Activated T-cell treated with anti-CD3 and anti-CD28 coated beads, Interleukin-2, amount 50 U/mL, for 4 hours (primary cell): ENCODE results near the gene KLF7. TPM values are rescaled to one million over a fixed set of nuclear protein-coding genes. Genes with fewer than 3 reads are reported as not detected.
A peak's percentile ranks its signal among the peaks of the same experiment; 100 is the strongest.

Source experiments
- ATAC-seq, 2 donors: fragments of 200-7000 bp; cut with Tn5 transposase; one replicate each; pipeline ENCODE4 v1.10.0; 2021
- DNase-seq: peaks from one replicate; pipeline ENCODE4 v3.0.0-alpha.2; 2020
- H3K27me3 Mint-ChIP-seq: one replicate; pipeline ENCODE4 v1.8.0; 2021; ENCODE audit warnings: low read depth, mixed read lengths
- H3K36me3 Mint-ChIP-seq: one replicate; pipeline ENCODE4 v1.8.0; 2022; ENCODE audit warnings: mixed read lengths; ENCODE audit not compliant: insufficient read depth
- H3K4me1 Mint-ChIP-seq: one replicate; pipeline ENCODE4 v1.8.0; 2021; ENCODE audit warnings: low read depth, mixed read lengths
- H3K4me3 Mint-ChIP-seq: one replicate; pipeline ENCODE4 v1.8.0; 2021; ENCODE audit warnings: mild to moderate bottlenecking, moderate library complexity, mixed read lengths
- H3K9me3 Mint-ChIP-seq: one replicate; pipeline ENCODE4 v1.8.0; 2021; ENCODE audit warnings: mixed read lengths
- total RNA-seq, 3 donors: library from RNA; stranded (reverse); gene quantifications; one replicate each; pipeline ENCODE4 v1.2.1, GENCODE V29; 2021

The KLF7 gene
- total RNA-seq, 3 donors from 2014 or later = 5.9 to 14.3 (median 13.4) TPM

GRCh38 chr2:207113414-207113813 lies 52.3 kb downstream of the KLF7 start:
- no peak for DNase-seq
- no peaks in the 10 kb centered on the region for H3K9me3 Mint-ChIP-seq
- H3K4me1 Mint-ChIP-seq = peaks cover 20% of the 10 kb centered on the region
- H3K4me3 Mint-ChIP-seq = no peak overlapping the region
- H3K36me3 Mint-ChIP-seq = peaks cover 10% of the 10 kb centered on the region
- ATAC-seq = no peak
- no peaks in the 10 kb centered on the region for H3K27me3 Mint-ChIP-seq

- Mint-ChIP-seq H3K4me3 (no peak overlapping the region), H3K4me1 (peaks cover 23% of the 10 kb centered on the region), H3K27me3 (no peaks in the 10 kb centered on the region), H3K9me3 (no peaks in the 10 kb centered on the region), H3K36me3 (peaks cover 14% of the 10 kb centered on the region)
- DNase-seq = no peak
- no peak for ATAC-seq
Measured at GRCh38 chr2:207112785-207113184, 53.0 kb downstream of the KLF7 start.

- Mint-ChIP-seq H3K9me3 (no peaks in the 10 kb centered on the region), H3K27me3 (no peaks in the 10 kb centered on the region), H3K4me1 (peaks cover 26% of the 10 kb centered on the region), H3K4me3 (no peak overlapping the region), H3K36me3 (peaks cover 18% of the 10 kb centered on the region)
- DNase-seq (no peak), ATAC-seq (no peak)
Measured at GRCh38 chr2:207112383-207112782, 53.4 kb downstream of the KLF7 start.

GRCh38 chr2:207111757-207112156 lies 54.0 kb downstream of the KLF7 start:
- ATAC-seq = peak in 1 of 2 donors; percentile 23
- H3K4me1 Mint-ChIP-seq = peaks cover 25% of the 10 kb centered on the region
- DNase-seq = no peak
- no peaks in the 10 kb centered on the region for H3K9me3 Mint-ChIP-seq
- H3K36me3 Mint-ChIP-seq = peaks cover 23% of the 10 kb centered on the region
- no peak overlapping the region for H3K4me3 Mint-ChIP-seq
- no peaks in the 10 kb centered on the region for H3K27me3 Mint-ChIP-seq

- peaks cover 23% of the 10 kb centered on the region for H3K4me1 Mint-ChIP-seq
- H3K27me3 Mint-ChIP-seq = no peaks in the 10 kb centered on the region
- ATAC-seq (no peak), DNase-seq (no peak)
- H3K9me3 Mint-ChIP-seq = no peaks in the 10 kb centered on the region
- H3K4me3 Mint-ChIP-seq = no peak overlapping the region
- peaks cover 23% of the 10 kb centered on the region for H3K36me3 Mint-ChIP-seq
Measured at GRCh38 chr2:207110715-207111114, 55.0 kb downstream of the KLF7 start.

GRCh38 chr2:207110310-207110709 lies 55.4 kb downstream of the KLF7 start:
- no peaks in the 10 kb centered on the region for H3K9me3 Mint-ChIP-seq
- DNase-seq (no peak), ATAC-seq (no peak)
- H3K4me3 Mint-ChIP-seq = no peak overlapping the region
- H3K27me3 Mint-ChIP-seq = no peaks in the 10 kb centered on the region
- H3K36me3 Mint-ChIP-seq = peaks cover 27% of the 10 kb centered on the region
- H3K4me1 Mint-ChIP-seq = peaks cover 25% of the 10 kb centered on the region

- H3K4me1 Mint-ChIP-seq = peaks cover 25% of the 10 kb centered on the region
Measured at GRCh38 chr2:207109768-207110167, 56.0 kb downstream of the KLF7 start.

GRCh38 chr2:207108440-207108839 lies 57.3 kb downstream of the KLF7 start:
- Mint-ChIP-seq H3K27me3 (no peaks in the 10 kb centered on the region), H3K36me3 (peaks cover 27% of the 10 kb centered on the region), H3K9me3 (no peaks in the 10 kb centered on the region), H3K4me3 (no peak overlapping the region), H3K4me1 (peaks cover 25% of the 10 kb centered on the region)
- no peak for ATAC-seq
- no peak for DNase-seq

More at GRCh38 chr2:207109768-207110167, 56.0 kb downstream of the KLF7 start:
- H3K4me3 Mint-ChIP-seq = no peak overlapping the region
- ATAC-seq (no peak), DNase-seq (no peak)
- no peaks in the 10 kb centered on the region for H3K27me3 Mint-ChIP-seq
- peaks cover 27% of the 10 kb centered on the region for H3K36me3 Mint-ChIP-seq
- no peaks in the 10 kb centered on the region for H3K9me3 Mint-ChIP-seq

GRCh38 chr2:207107551-207107950 lies 58.2 kb downstream of the KLF7 start:
- Mint-ChIP-seq H3K4me3 (no peak overlapping the region), H3K9me3 (no peaks in the 10 kb centered on the region), H3K4me1 (peaks cover 22% of the 10 kb centered on the region), H3K36me3 (peaks cover 27% of the 10 kb centered on the region), H3K27me3 (no peaks in the 10 kb centered on the region)
- ATAC-seq (no peak), DNase-seq (no peak)

GRCh38 chr2:207107131-207107530 lies 58.6 kb downstream of the KLF7 start:
- Mint-ChIP-seq H3K27me3 (no peaks in the 10 kb centered on the region), H3K36me3 (peaks cover 27% of the 10 kb centered on the region), H3K9me3 (no peaks in the 10 kb centered on the region), H3K4me3 (no peak overlapping the region), H3K4me1 (peaks cover 19% of the 10 kb centered on the region)
- no peak for ATAC-seq
- no peak for DNase-seq

GRCh38 chr2:207103132-207103531 lies 62.6 kb downstream of the KLF7 start:
- ATAC-seq = no peak
- Mint-ChIP-seq H3K9me3 (no peaks in the 10 kb centered on the region), H3K36me3 (peaks cover 31% of the 10 kb centered on the region), H3K27me3 (no peaks in the 10 kb centered on the region), H3K4me1 (peaks cover 20% of the 10 kb centered on the region), H3K4me3 (no peak overlapping the region)
- DNase-seq = no peak

- Mint-ChIP-seq H3K9me3 (no peaks in the 10 kb centered on the region), H3K4me1 (peaks cover 14% of the 10 kb centered on the region), H3K36me3 (peaks cover 21% of the 10 kb centered on the region)
Measured at GRCh38 chr2:207101984-207102383, 63.8 kb downstream of the KLF7 start.

GRCh38 chr2:207097278-207097677 lies 68.5 kb downstream of the KLF7 start:
- H3K4me1 Mint-ChIP-seq = peaks cover 14% of the 10 kb centered on the region
- no peak overlapping the region for H3K4me3 Mint-ChIP-seq
- DNase-seq (no peak), ATAC-seq (no peak)
- peaks cover 14% of the 10 kb centered on the region for H3K36me3 Mint-ChIP-seq
- no peaks in the 10 kb centered on the region for H3K27me3 Mint-ChIP-seq
- H3K9me3 Mint-ChIP-seq = no peaks in the 10 kb centered on the region

More at GRCh38 chr2:207101984-207102383, 63.8 kb downstream of the KLF7 start:
- no peak for DNase-seq
- H3K4me3 Mint-ChIP-seq = no peak overlapping the region
- H3K27me3 Mint-ChIP-seq = no peaks in the 10 kb centered on the region
- no peak for ATAC-seq

GRCh38 chr2:207095963-207096362 lies 69.8 kb downstream of the KLF7 start:
- no peak overlapping the region for H3K4me3 Mint-ChIP-seq
- H3K36me3 Mint-ChIP-seq = peaks cover 13% of the 10 kb centered on the region
- no peak for ATAC-seq
- no peak for DNase-seq
- peaks cover 3% of the 10 kb centered on the region for H3K9me3 Mint-ChIP-seq
- no peaks in the 10 kb centered on the region for H3K27me3 Mint-ChIP-seq
- peaks cover 17% of the 10 kb centered on the region for H3K4me1 Mint-ChIP-seq

GRCh38 chr2:207093234-207093633 lies 72.5 kb downstream of the KLF7 start:
- no peak for ATAC-seq
- Mint-ChIP-seq H3K4me3 (no peak overlapping the region), H3K9me3 (peaks cover 3% of the 10 kb centered on the region), H3K27me3 (no peaks in the 10 kb centered on the region), H3K4me1 (peaks cover 36% of the 10 kb centered on the region), H3K36me3 (peaks cover 3% of the 10 kb centered on the region)
- DNase-seq = no peak

GRCh38 chr2:207092818-207093217 lies 72.9 kb downstream of the KLF7 start:
- H3K27me3 Mint-ChIP-seq = no peaks in the 10 kb centered on the region
- no peak for ATAC-seq
- no peak for DNase-seq
- H3K9me3 Mint-ChIP-seq = peaks cover 3% of the 10 kb centered on the region
- no peak overlapping the region for H3K4me3 Mint-ChIP-seq
- H3K4me1 Mint-ChIP-seq = peaks cover 38% of the 10 kb centered on the region
- peaks cover 3% of the 10 kb centered on the region for H3K36me3 Mint-ChIP-seq
